Measurements from ENCODE around the gene ZAR1L. TPM values are rescaled to one million over a fixed set of nuclear protein-coding genes. Genes with fewer than 3 reads are reported as not detected.

ZAR1L gene
- polyA plus RNA-seq, 2 of the 4 experiments (the other 2 are of a cell fraction): not detected

GRCh38 chr13:32300920-32301319 is 14.2 kb downstream of the ZAR1L start (continued):
- TF ChIP-seq ZSCAN20 (CRISPR knock-in tag; IDR thresholded peaks at IDR 0.05) (no peak), FOSL2 (IDR thresholded peaks at IDR 0.05) (no peak), FOSL2 (CRISPR knock-in tag; IDR thresholded peaks at IDR 0.05) (no peak)

GRCh38 chr13:32300406-32300805 is 14.8 kb downstream of the ZAR1L start:
- Histone ChIP-seq H3K9me3 (no peaks in the 10 kb centered on the region), H3K4me1 (no peaks in the 10 kb centered on the region), H3K4me2 (no peak overlapping the region), H3K4me3 (no peak overlapping the region), H3K27ac (no peak overlapping the region)
- FAIRE-seq: no peak
- ChIA-PET POLR2A (no interaction called here), CTCF (interaction anchor here (0.6 kb wide), 1 partner anchor 108 kb away, joined by 3 read pairs; no protein-coding TSS in a partner anchor)
- ATAC-seq: no peak
- TF ChIP-seq CEBPB (IDR thresholded peaks at IDR 0.05) (no peak), FOXS1 (CRISPR knock-in tag; IDR thresholded peaks at IDR 0.05) (no peak), HDAC2 (IDR thresholded peaks at IDR 0.05) (no peak), POLR2A (IDR thresholded peaks at IDR 0.05; ENCODE audit: low read length) (no peak), RCOR1 (IDR thresholded peaks at IDR 0.05; ENCODE audit: low read depth, low read length) (no peak)
- no peak for DNase-seq (ENCODE audit: low read depth in 1 of 2, low spot score in 1 of 2)
- WGBS (ENCODE audit: missing lambda C conversion rate): 58% methylated on average over 8 of the region's 8 CpGs

- ATAC-seq: no peak
- 0% methylated on average over 4 of the region's 4 CpGs for WGBS (ENCODE audit: missing lambda C conversion rate)
These were observed 15.3 kb downstream of the ZAR1L start for GRCh38 chr13:32299893-32300292.

More at GRCh38 chr13:32299893-32300292, 15.3 kb downstream of the ZAR1L start:
- Histone ChIP-seq H3K4me1 (no peaks in the 10 kb centered on the region), H3K4me2 (no peak overlapping the region), H3K9me3 (no peaks in the 10 kb centered on the region), H3K27ac (no peak overlapping the region), H3K4me3 (no peak overlapping the region)
- ChIA-PET POLR2A (no interaction called here), CTCF (no interaction called here)
- TF ChIP-seq JUN (IDR thresholded peaks at IDR 0.05): no peak
- TF ChIP-seq PBX3 (IDR thresholded peaks at IDR 0.05): no peak
- no peak for TF ChIP-seq CBX2 (IDR thresholded peaks at IDR 0.05; ENCODE audit: borderline replicate concordance, low read depth)
- TF ChIP-seq HOXB13 (CRISPR knock-in tag; IDR thresholded peaks at IDR 0.05; ENCODE audit: low read depth): no peak
- no peak for TF ChIP-seq GATA3 (IDR thresholded peaks at IDR 0.05; ENCODE audit: borderline replicate concordance)
- no peak for TF ChIP-seq SREBF2 (IDR thresholded peaks at IDR 0.05)
- TF ChIP-seq POLR2A (IDR thresholded peaks at IDR 0.05; ENCODE audit: low read length): no peak
- TF ChIP-seq ATOH8 (CRISPR knock-in tag; IDR thresholded peaks at IDR 0.05; ENCODE audit: low read depth): no peak
- TF ChIP-seq RAD21 (conservative IDR thresholded peaks at IDR 0.05 in 1 of 2, IDR thresholded peaks at IDR 0.05 in 1 of 2): no peak
- TF ChIP-seq HMGXB4 (CRISPR knock-in tag; IDR thresholded peaks at IDR 0.05; ENCODE audit: borderline replicate concordance): no peak
- no peak for TF ChIP-seq RARB (CRISPR knock-in tag; IDR thresholded peaks at IDR 0.05)
- no peak for TF ChIP-seq E2F6 (IDR thresholded peaks at IDR 0.05; ENCODE audit: borderline replicate concordance, low read depth)
- no peak for TF ChIP-seq CHD4 (IDR thresholded peaks at IDR 0.05; ENCODE audit: borderline replicate concordance)
- no peak for TF ChIP-seq MAX (IDR thresholded peaks at IDR 0.05)
- TF ChIP-seq ESRRA (IDR thresholded peaks at IDR 0.05; ENCODE audit: borderline replicate concordance, low read length): no peak
- no peak for TF ChIP-seq NR3C1 (IDR thresholded peaks at IDR 0.05)
- TF ChIP-seq BCL3 (IDR thresholded peaks at IDR 0.05): no peak
- FAIRE-seq: no peak
- no peak for DNase-seq (ENCODE audit: low read depth in 1 of 2, low spot score in 1 of 2)

Measured in A549 (cell line).